HepG2 (cell line): ENCODE results near the gene SLX9. TPM values are rescaled to one million over a fixed set of nuclear protein-coding genes. Genes with fewer than 3 reads are reported as not detected.

Source experiments
- AHDC1 ChIP-seq: sonication (generic); formaldehyde crosslinking; IDR thresholded peaks from 2 replicates; pipeline ENCODE4 v1.5.1; 2020; ENCODE audit warnings: mild to moderate bottlenecking, missing genetic modification reagents, borderline replicate concordance
- GABPA ChIP-seq, 2 experiments: IDR thresholded peaks; 2 replicates each; pipeline ENCODE4 v1.6.1; 2011 to 2016; ENCODE audit warnings: low read depth in 2 of 2, low read length in 1 of 2, missing biosample characterization in 1 of 2, missing genetic modification characterization in 1 of 2
- GFI1 ChIP-seq: sonication (generic); formaldehyde crosslinking; IDR thresholded peaks from 2 replicates; pipeline ENCODE4 v1.5.0; 2020; ENCODE audit warnings: missing genetic modification reagents, mild to moderate bottlenecking, borderline replicate concordance
- MNT ChIP-seq: fragments of 450-650 bp; IDR thresholded peaks from 2 replicates; pipeline ENCODE4 v1.6.1; 2016
- NR1H2 ChIP-seq: sonication (generic); formaldehyde crosslinking; IDR thresholded peaks from 2 replicates; pipeline ENCODE4 v1.8.1; 2022; ENCODE audit warnings: low read depth, missing genetic modification reagents, borderline replicate concordance
- SYNCRIP ChIP-seq: fragments of 200-400 bp; formaldehyde crosslinking; IDR thresholded peaks from 2 replicates; pipeline ENCODE4 v1.6.1; 2018; ENCODE audit warnings: mild to moderate bottlenecking, low read depth, low read length; ENCODE audit not compliant: insufficient read depth
- TGIF2 ChIP-seq: IDR thresholded peaks from 2 replicates; pipeline ENCODE4 v1.6.1; 2016; ENCODE audit warnings: control low read depth, missing compliant biosample characterization
- ZNF138 ChIP-seq: sonication (generic); formaldehyde crosslinking; IDR thresholded peaks from 2 replicates; pipeline ENCODE4 v1.5.0; 2020; ENCODE audit warnings: mild to moderate bottlenecking, low read depth, missing genetic modification reagents
- ZNF687 ChIP-seq: sonication (generic); formaldehyde crosslinking; IDR thresholded peaks from 2 replicates; pipeline ENCODE4 v1.5.1; 2020; ENCODE audit warnings: mild to moderate bottlenecking, missing genetic modification reagents, moderate library complexity
- ZNF766 ChIP-seq: sonication (generic); formaldehyde crosslinking; IDR thresholded peaks from 2 replicates; pipeline ENCODE4 v1.5.0; 2020; ENCODE audit warnings: missing genetic modification reagents, borderline replicate concordance
- polyA plus RNA-seq, 8 experiments: library from polyadenylated mRNA; depleted of rRNA in 3 of 8; stranded (reverse) in 7 of 8; unstranded in 1 of 8; fragments of >200 nt; fragmentation: Illumina TruSeq in 4 of 8; extraction: Trizol in 4 of 8; gene quantifications; 2 replicates each; pipeline versions ENCODE4 v1.2.1 to v1.2.3, GENCODE V29; 2011 to 2016; ENCODE audit warnings: low read depth in 4 of 8, missing spikeins in 1 of 8, mixed read lengths in 1 of 8; ENCODE audit not compliant: insufficient read depth in 1 of 8
- total RNA-seq, 5 experiments: library from RNA; depleted of rRNA; stranded (reverse); fragments of >200 nt; fragmentation: Illumina TruSeq; extraction: Trizol; gene quantifications; 2 replicates each; pipeline ENCODE4 v1.2.3, GENCODE V29; 2016; ENCODE audit warnings: low read depth in 1 of 5
- TF ChIP-seq, protein P1 (sequence below), 2 experiments: sonication (generic) in 1 of 2; formaldehyde crosslinking in 1 of 2; IDR thresholded peaks; 2 replicates each; pipeline versions ENCODE4 v1.5.1 to v1.6.1; 2011 to 2020; ENCODE audit warnings: borderline replicate concordance in 1 of 2, low read depth in 1 of 2, low read length in 1 of 2, mild to moderate bottlenecking in 1 of 2, missing genetic modification reagents in 1 of 2, moderate library complexity in 1 of 2
- TF ChIP-seq, protein P2 (sequence below): sonication (generic); formaldehyde crosslinking; IDR thresholded peaks from 2 replicates; pipeline ENCODE4 v1.4.0; 2020; ENCODE audit warnings: mild to moderate bottlenecking, low read depth, missing genetic modification reagents

SLX9 gene
- total and polyA plus RNA-seq, 2 of the 13 experiments (the other 11 are each of a cell fraction or from before 2014, with no cell fraction given), result 21.0 to 47.1 TPM

DNA sequence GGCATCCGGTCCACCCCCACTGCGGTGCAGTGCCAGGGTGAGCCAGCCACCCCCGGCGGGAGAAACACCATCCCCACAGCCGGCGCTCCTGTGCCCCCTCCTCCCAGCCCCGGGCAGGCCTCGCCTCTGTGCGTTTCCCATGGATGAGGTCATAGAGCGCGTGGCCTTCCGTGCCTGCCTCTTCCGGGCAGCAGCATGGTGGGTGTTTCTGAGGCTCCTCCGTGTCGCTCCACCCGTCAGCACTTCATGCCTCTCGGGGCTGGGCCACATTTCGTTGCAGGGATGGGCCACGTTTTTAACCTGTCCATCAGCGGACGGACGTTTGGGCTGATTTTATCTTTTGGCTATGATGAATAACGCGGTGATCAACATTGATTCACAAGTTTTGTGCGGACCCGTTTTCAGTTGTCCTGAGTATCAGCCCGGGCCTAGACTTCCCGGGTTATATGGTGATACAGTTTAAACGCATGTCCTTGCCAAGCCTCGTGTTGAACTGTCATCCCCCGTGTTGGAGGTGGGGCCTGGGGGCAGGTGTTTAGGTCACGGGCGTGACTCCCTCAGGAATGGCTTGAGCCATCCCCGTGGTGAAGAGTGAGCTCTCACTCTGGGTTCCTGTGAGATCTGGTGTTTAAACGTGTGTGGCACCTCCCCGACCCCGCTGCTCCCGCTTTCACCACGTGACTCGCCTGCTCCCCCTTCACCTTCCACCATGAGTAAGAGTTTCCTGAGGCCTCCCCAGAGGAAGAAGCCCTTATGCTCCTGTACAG, 64.8 kb downstream of the SLX9 start (continued):
- TF ChIP-seq, protein P1, sequence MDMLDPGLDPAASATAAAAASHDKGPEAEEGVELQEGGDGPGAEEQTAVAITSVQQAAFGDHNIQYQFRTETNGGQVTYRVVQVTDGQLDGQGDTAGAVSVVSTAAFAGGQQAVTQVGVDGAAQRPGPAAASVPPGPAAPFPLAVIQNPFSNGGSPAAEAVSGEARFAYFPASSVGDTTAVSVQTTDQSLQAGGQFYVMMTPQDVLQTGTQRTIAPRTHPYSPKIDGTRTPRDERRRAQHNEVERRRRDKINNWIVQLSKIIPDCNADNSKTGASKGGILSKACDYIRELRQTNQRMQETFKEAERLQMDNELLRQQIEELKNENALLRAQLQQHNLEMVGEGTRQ (IDR thresholded peaks at IDR 0.05; ENCODE audit: low read depth, low read length), result no peak
- TF ChIP-seq, protein P1 (CRISPR knock-in tag; IDR thresholded peaks at IDR 0.05; ENCODE audit: borderline replicate concordance), result peak; percentile 64; the same call in 1 of the 2 replicates
- TF ChIP-seq, protein P2, sequence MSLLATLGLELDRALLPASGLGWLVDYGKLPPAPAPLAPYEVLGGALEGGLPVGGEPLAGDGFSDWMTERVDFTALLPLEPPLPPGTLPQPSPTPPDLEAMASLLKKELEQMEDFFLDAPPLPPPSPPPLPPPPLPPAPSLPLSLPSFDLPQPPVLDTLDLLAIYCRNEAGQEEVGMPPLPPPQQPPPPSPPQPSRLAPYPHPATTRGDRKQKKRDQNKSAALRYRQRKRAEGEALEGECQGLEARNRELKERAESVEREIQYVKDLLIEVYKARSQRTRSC (CRISPR knock-in tag), result no peak
- no peak for TF ChIP-seq ZNF766 (CRISPR knock-in tag)
- peak; percentile 52; the same call in 1 of the 2 replicates for TF ChIP-seq TGIF2 (CRISPR knock-in tag)
- no peak for TF ChIP-seq AHDC1
- TF ChIP-seq SYNCRIP, result no peak
- no peak for TF ChIP-seq ZNF138 (CRISPR knock-in tag)
- peak; percentile 28; the same call in 1 of the 2 replicates for TF ChIP-seq MNT
- no peak for TF ChIP-seq NR1H2
- TF ChIP-seq ZNF687 (CRISPR knock-in tag), result peak; percentile 10; the same call in 1 of the 2 replicates
- no peak for TF ChIP-seq GFI1 (CRISPR knock-in tag)
- no peak for TF ChIP-seq GABPA (IDR thresholded peaks at IDR 0.05; ENCODE audit: low read depth, low read length)
- no peak for TF ChIP-seq GABPA (CRISPR knock-in tag; IDR thresholded peaks at IDR 0.05; ENCODE audit: low read depth)
